Cortex of kidney (tissue), 1 donor: Measurements from ENCODE around the gene ACTN3.
"Not testable (repeated sequence)": the region's sequence is repeated elsewhere in the genome, so short reads cannot be mapped to it uniquely, and the experiment has no call there.

Source experiments
- DNase-seq: peaks from one replicate; lab custom pipeline; 2025; lab: John Stamatoyannopoulos, UW

The ACTN3 gene

DNA sequence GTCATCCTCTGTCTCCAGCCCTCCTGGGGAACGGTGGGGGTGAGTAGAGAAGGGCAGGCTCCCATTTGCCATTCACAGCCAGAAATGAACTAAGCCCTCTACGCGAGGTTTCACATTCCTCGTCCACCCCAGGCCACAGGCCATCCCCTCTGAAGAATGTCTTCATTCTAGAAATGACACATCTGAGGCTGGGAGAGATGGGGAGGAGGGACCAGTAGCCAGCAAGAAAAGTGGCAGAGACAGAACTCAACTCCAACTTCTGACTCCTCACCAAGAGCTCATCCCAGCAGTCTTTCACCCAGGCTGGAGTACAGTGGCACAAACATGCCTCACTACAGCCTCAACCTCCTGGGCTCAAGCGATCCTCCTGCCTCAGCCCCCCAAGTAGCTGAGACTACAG is 18.3 kb downstream of the ACTN3 start:
- no peak for DNase-seq

DNA sequence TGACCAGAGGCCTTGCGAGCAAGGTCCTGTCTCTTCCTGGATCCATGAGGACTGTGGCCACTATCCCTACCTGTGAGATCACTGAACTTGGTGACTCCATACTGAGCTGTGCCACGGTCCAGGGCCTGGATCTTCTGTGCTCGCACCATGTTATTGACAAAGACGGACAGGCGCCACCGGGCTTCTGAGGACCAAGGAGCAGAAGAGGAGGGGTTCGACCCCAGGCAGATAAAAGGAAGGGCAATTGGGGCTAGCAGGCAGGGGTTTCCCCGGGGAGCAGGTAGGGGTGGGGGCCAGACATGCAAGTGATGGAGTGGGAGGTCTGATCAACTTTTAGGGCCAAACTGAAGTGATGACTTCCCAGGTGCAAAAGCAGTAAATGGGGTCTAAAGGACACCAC is 19.5 kb downstream of the ACTN3 start:
- DNase-seq = no peak

DNA sequence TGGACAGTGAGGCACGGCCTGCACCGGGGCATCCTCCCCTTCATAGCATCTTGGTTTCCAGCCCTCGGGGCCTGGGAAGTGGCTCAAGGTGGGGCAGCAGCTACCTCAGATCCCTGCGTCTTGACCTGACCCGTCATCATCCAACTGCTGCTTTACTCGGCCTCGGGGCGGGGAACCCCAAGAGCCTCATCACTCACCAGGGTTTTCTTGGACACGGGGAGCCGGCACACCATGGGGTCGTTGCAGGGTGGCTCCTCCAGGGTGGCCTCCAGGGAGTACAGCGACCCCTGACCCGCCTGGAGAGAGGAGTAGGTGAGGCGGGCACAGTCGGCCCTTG is 21.1 kb downstream of the ACTN3 start:
- no peak for DNase-seq

DNA sequence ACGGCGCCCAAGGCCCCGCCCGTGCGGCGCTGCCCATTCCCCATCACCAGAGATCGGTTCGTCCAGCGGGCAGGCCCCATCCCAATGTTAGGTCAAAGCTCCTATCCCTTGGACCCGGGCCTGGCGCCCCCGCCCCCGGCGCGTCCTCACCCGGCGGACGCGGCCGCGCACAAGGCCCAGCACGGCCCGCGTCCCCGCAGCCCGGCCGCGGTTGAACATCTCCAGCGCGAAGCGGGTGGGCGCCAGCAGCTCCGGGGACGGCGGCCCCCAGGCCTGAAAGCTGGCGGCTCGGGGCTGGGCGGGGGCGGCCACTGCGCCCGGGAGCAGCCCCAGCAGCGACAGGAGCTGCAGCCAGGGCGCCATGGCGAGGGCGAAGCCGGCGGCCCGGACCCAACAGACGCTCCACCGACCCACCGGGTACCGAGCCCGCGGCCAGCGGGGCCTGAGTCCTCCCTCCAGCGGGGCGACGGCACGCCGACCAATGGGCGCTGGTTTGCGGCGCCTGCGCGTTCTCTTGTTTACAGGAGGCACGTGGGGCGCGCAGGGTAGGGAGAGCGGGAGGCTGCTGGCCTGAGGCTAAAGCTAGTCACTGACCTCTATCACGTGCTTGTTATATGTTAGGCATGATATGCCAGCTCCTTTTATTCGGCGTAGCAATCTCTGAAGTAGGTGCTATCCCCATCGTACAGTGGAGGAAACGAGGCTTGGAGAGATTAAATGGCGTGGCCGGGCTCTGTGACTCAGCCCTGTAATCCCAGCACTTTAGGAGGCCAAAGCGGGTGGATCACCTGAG is 21.6 kb downstream of the ACTN3 start, which contains the start of gene CTSF:
Gene CTSF (minus strand): TSS at position 483 of the 793 bp plus-strand sequence. CDS start 120 bp downstream, at position 363.
- DNase-seq = no peak

DNA sequence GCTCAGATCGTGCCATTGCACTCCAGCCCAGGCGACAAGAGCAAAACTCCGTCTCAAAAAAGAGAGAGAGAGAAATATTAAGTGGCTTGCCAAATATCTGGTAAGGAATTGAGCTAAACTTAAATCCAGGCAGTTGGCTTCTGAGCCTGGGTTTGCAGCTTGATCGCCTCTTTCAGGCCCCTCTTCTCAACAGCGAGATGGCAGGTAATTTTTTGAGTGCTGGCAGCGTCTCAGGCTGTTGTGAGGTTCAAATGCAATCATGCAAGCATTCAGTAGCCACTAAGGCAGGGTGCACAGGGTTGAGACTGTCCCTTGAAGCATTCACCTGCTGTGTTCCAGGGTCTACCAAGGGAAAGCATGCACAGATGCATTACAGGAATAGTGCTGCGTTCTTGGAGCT is 22.4 kb downstream of the ACTN3 start:
- DNase-seq = no peak

DNA sequence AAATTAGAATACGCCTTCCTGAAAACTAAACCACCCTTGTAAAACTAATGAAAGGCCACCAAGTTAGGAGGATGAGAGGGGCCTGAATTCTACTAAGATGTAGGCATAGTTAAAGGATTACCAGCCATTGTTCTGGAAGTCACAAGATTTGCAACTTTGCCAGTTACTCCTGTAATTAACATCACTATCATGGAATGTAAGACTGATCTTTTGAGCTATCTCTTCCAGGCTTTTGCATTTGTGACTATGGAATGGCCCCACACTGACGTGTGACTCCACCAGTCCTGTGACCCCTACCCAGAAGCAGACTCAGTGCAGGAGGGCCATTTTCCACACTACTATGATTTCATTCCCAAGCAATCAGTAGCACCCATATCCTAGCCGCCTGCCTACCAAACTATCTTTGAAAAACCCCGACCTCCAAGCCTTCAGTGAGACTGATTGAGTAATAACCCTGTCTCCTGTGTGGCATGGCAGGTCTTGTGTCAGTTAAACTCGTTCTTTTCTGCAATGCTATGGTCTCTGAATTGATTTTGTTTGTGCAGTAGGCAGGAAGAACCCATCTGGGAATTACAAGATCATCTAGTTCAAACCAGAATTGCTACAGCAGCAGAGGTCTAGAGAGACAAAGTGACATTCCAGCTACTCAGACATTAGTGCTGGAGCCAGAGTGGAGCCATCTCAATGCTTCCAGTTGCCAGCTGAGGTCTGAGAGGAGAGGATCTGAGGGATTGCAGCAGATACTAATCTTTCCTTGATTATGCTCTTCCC is 23.6 kb downstream of the ACTN3 start:
- DNase-seq = no peak

DNA sequence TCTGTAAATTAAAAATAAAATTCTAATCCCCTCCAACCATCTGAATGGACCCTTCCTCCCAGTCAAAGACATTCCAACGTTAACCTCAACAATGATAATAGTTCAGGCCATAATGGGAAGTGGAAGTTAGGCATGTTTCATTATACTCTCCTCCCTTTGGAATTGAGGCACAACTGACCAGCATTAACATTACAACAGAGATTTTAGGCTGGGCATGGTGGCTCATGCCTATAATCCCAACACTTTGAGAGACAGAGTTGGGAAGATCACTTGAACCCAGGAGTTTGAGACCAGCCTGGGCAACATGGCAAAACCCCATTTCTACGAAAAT is 24.1 kb downstream of the ACTN3 start:
- no peak for DNase-seq

DNA sequence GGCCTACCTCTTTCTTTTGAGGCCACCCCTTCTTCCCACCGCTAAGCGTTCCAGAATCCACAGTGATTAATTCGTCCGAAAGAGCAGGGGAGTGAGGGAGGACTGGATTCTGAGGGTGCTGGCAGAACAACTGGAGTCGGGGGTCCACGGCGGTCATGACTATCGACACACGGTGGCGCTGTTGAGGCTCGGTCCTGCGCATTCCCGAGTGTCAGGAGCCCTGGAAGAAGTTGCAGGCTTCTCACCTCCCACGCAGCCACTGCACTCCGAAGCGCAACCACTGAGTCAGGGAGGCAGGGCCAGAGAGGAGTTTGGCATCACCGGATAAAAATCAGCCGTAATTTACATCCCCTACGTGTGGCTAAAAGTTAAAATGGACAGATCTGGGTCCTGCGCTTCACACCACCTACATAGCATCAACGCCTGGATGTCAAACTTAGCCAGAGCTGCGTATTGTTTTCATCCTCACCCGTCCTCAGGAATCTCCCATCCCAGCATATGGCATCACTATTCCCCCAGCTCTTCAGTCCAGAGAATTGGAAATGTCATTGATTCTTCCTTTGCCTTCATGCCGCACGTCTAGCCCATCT is 32.4 kb downstream of the ACTN3 start:
- DNase-seq = no peak

DNA sequence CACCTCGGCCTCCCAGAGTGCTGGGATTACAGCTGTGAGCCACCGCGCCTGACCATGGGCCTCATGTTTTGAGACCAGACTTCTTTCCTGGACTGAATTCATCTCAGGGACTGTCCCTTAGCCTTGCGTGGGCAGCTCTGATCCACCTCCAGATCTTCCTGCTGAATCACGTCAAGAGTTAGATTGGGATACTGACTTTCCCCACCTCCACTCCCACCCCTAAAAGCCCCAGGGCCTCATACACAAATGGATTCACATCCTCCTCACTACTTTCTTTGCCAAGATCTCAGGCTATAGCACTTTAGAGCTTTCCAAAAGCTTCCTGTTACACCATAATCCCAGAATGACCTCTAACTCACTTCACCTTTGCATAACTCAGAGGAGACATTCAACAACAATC is 34.1 kb downstream of the ACTN3 start:
- no peak for DNase-seq

DNA sequence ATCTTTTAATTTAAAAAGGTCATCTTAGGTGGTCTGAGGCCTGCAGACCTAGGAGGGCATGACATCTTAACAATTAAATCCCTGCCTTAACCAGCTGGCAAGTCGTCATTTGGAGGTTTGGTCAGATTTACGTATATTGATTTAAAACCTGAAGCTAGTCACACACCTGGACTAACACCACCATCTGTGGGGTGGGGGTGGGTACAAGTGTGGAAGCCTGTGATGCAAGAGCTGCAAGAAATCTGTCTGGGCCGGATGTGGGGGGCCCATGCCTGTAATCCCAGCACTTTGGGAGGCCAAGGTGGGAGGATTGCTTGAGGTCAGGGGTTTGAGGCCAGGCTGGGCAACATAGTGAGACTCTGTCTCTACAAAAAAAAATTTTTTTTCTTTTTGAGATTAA is 34.6 kb downstream of the ACTN3 start:
- DNase-seq = no peak

DNA sequence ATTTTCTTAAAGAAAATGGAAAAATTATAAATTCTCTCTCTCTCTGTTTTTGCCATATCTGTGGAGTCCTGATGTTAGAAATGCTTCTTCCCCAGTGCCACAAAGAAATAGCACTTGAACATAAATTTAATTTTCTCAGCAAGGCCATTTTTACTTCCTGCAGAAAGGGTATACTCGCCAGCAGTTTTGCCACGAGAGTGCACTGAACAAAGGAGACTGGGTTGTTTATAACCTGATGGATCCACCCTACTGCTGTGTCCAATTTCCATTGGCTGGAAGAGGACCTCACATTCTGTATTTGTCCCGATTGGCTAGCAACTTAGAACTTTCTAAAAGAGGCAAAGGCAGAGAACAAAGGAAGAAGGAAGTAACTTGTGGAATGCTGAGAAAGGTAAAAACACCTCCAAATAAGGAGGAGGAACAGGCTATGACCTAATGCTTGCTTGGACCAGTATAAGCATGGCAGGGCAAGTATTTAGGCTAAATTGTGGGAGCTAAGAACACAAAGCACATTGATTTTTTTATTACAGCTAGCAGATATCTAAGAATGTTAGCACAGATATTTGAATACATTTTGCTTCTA is 36.0 kb downstream of the ACTN3 start:
- not testable (repeated sequence) for DNase-seq

DNA sequence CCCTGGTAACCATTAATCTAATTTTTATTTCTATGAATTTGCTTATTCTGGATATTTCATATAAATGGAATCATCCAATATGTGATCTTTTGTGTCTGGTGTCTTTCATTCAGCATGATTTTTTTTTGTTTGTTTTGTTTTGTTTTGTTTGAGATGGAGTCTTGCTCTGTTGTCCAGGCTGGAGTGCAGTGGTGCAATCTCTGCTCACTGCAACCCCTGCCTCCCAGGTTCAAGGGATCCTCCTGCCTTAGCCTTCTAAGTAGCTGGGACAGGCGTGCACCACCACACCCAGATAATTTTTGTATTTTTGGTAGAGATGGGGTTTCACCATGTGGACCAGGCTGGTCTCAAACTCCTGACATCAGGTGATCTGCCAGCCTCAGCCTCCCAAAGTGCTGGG is 38.7 kb downstream of the ACTN3 start:
- not testable (repeated sequence) for DNase-seq

DNA sequence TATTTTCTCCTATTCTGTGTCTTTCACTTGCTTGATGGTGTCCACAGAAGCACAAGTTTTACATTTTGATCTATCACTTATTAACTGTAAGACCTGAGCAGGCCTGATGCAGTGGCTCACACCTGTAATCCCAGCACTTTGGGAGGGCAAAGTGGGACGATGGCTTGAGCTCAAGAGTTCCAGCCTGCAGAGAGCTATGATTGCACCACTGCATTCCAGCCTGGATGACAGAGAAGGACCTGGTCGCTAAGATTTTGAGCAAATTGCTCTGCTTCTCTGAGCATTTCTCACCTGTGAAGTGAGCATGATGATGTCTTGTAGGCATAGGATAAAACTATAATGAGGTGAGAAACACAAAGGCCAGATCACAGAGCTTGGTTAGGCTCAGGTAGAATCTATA is 39.4 kb downstream of the ACTN3 start:
- no peak for DNase-seq

DNA sequence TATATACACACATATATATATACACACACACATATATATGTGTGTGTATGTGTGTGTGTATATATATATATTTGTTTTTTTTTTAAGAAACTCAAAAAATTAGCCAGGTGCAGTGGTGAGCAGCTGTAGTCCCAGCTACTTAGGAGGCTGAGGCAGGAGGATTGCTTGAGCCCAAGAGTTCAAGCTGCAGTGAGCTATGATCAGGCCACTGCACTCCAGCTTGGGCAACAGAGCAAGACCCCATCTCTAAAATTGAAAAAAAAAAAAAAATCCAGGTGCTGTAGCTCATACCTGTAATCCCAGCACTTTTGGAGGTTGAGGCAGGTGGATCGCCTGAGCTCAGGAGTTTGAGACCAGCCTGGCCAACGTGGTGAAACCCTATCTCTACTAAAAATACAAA is 42.6 kb downstream of the ACTN3 start:
- DNase-seq = not testable (repeated sequence)

DNA sequence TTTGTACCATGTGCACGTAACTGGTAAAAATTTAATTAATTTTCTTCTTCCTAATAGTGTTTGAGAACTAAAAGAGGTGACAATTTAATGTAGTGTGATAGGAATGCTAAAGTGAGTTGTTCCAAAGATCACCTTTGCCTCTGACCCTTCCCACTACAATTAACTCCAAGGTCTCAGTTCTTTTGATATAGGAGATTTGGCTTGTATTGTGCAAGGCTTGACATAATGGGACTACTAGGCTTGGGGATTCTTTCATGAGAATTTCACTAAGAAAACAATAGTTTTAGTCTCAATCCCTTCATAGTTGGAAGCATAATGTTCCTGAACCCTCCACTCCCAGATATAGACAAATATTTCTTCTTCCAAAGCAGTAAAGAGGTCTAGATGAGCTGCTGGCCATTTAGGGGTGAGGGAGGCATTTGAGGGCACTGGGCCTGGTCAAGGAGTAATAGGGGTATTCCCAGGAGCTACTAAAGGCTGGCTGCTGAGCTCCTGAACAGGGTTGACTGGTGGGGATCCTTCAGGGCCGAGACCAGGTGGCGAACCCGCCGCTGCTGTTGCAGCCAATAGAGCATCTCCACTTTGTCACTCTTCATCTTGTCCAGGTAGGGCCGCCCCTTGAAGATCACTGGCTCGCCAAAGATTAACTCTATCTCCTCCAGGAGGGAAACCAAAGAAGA is 43.4 kb downstream of the ACTN3 start:
- no peak for DNase-seq

DNA sequence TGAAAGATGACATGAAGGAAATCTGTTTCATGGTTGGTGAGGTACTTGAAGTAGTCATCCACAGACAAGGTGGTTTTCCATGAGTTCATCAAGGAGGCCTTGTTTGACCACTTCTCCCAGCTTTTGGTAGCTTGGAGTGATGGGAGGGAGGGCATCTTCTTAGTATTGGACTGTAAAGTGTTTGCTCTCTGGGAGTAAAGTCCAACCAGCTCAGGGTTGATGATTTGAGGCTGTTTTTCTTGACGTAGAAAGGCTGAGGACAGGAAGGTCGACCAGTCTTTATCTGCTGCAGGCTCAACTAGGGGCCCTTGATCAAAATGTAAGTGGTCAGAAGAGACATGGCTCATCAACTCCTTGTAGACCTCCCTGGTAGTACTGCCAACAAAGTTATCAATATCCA is 44.5 kb downstream of the ACTN3 start:
- no peak for DNase-seq

DNA sequence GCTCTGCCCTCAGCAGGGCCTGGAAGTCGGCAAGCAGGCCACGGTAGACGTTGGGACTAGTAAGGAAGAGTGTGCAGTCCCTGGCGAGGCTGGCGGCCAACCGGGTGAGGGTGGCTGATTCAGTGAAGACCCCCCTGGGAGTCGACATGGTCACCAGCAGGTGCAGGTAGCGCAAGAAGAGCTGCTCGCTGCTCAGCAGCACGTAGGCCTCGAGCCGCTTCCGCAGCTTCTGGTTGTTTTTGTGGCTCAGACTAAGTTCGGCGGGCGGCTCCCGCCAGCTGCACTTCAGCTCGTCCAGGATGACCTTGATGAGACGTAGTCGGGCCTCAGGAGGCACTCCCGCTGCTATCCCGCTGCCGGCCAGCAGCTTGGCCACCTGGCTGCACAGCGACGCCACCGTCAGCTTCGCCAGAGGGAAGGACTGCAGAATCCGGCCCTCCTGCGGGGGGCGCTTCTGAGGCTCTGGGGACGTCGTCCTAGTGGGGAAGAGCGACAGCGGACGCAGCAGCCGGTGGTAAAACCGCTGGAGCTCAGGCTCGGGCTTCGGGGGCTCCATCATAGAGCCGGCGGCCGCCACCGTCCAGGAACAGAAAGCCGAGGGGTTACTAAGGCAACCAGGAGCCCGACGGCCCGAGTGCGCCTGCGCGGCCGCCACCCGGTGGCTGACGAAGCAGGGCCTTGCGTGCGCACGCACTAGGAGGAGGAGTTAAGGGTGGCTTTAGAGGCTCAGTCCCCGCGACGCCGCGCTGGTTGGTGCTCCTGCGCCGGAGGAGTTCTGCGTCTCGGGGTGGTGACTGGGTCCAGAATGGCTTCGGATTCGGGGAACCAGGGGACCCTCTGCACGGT is 46.0 kb downstream of the ACTN3 start, which contains the start of the genes CCDC87 and CCS:
Gene CCDC87 (minus strand): TSS at position 607 of the 846 bp plus-strand sequence. CDS start 48 bp downstream, at position 559.
Gene CCS (plus strand): TSS at position 729 of the 846 bp plus-strand sequence. CDS start 77 bp downstream, at position 806.
- DNase-seq = peak; percentile 88

DNA sequence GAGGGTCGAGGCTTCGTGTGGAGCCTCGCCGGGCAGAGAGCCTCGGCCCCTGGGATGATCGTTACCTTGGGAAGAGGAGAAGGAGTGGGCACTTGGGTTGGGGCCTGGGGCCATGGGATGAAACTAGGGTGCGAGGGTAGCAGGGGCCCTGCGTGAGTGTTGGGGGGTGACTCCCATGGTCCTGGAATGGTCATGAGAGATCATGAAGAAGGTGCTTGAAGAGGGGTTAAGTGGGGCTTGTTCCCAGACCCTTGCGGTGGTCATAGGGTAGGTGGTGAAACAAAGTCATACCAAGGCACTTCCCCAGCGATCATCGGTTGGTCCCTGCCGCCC is 46.6 kb downstream of the ACTN3 start:
- no peak for DNase-seq

DNA sequence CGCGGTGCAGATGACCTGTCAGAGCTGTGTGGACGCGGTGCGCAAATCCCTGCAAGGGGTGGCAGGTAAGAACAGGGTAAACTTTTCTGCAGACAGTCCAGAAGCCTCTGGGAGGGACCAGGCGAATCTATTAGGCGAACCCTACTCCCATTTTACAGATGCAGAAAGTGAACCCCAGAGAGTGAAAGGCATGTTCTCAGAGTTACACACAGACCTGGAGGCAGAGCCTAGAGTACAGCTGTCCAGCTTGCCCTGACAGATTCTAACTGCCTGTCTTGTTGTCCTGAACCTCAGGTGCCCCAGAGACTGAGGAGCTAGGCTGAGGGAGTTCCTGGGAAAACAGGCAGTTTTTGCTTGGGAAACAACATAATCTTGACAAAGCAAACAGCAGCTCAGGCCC is 46.9 kb downstream of the ACTN3 start:
- DNase-seq = no peak

DNA sequence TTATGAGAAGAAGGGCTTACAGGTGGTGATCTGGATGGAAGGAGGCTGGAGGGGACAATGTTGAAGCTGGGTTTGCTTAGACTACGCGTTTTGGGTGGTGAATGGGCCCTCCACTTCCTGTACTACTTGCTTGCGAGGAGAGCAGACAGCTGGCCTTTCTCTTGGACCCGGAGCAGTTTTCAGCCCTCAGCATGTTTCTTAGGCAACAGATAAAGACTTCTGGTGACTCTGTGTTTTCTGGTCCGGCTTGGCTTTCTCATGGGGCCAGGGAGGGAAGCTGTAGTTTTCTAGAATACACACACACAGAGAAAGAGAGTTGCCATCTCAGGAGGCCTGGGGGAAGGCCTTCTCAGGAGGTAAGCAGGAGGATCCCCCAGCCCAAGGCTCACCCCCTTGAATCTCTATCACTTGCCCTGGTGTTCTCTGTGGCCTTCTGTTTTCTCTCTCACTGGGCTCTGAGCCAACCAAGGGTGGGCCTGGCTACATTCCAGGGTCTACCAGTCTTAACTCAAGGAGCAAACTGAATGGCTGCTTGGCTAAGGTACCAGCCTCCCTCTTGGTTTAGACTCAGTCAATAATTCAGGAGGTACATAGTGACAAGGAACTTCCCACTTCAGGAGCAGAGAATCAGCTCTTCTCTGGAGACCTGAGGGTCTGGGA is 48.7 kb downstream of the ACTN3 start:
- DNase-seq = no peak

DNA sequence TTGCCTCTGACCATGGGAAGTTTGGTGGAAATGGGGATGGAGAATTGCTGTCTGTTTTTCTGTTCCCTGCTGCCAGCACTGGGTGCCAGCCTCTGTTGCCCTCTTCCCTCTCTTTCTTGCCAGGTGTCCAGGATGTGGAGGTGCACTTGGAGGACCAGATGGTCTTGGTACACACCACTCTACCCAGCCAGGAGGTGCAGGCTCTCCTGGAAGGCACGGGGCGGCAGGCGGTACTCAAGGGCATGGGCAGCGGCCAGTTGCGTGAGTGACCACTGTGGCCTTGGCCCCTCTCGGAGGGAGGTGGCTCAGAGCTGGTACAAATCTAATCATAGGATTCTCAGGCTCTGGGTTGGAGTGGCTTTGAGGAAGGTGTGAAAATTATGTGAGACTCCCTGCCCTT is 52.3 kb downstream of the ACTN3 start:
- no peak for DNase-seq
